Activated CD4-positive, alpha-beta T cell treated with anti-CD3 and anti-CD28 coated beads, Interleukin-2, amount 50 U/mL, for 16 hours (primary cell): Measurements from ENCODE around the gene ADCY10.
"Not testable (repeated sequence)": the region's sequence is repeated elsewhere in the genome, so short reads cannot be mapped to it uniquely, and the experiment has no call there.

Experiments used
- DNase-seq: peaks from one replicate; pipeline ENCODE4 v3.0.0-alpha.2; 2020

Gene ADCY10

DNA sequence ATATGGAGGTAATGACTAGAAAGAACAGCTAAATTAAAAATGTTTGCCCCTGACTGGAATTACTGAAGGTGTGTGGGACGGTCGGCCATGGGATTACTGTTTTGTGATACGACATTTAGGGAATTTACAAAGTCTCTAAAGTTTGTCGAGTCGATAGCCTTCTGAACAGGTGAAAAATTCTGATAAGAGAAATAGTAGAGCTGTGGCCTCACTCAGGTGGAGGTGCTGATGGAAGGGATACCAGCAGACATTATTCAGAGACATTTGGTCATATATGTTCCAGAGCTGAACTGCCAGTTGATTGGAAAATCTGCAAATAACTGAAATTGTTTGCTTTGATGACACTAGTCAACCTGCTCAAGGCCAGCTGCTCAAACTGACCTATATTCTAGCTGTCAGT is 71.1 kb downstream of the ADCY10 start:
- no peak for DNase-seq

- no peak for DNase-seq
Observed at GRCh38 chr1:167841530-167841929, 72.4 kb downstream of the ADCY10 start.

DNA sequence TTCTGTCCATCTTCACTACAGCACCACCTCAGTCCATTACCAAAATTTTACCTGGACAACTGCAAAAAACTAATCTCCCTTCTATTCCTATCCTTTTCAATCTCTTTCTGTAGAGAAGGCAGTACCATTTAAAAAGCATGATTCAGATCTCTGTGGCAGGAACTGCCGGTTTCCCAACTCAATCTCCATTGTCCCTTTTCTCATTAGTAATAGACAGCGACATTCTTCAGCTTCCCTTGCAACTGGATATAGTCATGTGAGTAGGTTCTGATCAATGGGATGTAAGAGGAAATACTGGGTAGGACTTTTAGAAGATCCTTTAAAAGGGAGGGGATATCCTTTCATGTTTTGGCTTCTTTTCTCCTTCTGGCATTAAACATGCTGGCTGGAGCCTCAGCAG is 74.9 kb downstream of the ADCY10 start:
- DNase-seq: no peak

DNA sequence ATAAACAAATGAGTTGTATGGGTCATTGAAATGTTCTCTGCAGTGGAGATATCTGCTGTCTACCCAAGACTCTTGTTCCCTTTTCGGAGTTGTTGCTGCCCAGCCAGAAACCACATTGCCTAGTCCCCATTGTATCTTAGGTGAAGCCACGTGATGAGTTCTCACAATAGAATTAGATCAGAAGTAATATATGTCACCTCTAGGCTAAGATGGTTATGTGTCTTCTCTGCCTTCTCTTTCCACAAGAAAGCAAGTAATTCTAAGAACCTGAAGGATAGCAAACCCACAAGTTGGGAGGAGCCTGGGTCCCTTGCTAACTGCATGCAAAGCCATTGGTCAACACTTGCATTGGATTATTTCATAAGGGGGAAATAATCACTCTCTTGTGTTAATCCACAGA is 76.6 kb downstream of the ADCY10 start:
- DNase-seq: no peak

DNA sequence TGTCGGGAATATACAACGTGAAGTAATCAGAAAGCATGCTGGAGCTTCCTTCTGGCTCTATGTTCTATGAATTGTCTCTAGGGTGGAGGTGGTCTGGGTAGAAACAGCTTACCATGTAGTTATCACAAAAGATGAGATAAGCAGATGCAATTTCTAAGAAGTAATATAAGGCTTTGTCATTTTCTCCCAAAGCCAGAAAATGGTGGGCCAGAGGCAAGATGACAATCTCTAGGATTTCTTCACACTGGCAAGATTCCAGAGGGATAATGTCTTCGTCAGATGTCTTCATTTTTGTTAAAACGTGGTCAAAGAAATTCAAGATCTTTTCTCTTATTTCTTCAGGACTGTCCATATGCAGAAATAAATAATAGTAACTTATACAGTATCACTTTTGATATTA is 77.7 kb downstream of the ADCY10 start:
- DNase-seq: no peak

DNA sequence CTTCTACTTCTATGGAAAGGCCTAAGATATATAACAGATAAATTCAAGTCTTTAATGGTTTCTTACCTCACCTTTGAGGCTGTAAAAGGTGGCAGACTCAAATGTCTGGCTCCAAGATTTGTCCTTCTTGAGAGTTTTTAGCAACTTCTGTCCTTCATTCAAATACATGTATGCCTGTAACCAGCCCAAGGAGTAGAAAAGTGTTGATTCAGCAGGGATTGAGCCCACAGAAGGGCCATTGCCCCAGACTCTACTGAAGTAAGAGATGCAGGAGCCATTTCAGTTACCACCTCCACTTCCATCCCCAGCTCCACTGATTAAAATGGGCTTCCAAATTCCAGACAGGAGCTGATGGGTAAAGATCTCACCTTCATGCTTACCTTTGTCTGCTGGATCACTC is 80.0 kb downstream of the ADCY10 start:
- DNase-seq: no peak

- DNase-seq: no peak
Observed at GRCh38 chr1:167832693-167833092, 81.2 kb downstream of the ADCY10 start.

DNA sequence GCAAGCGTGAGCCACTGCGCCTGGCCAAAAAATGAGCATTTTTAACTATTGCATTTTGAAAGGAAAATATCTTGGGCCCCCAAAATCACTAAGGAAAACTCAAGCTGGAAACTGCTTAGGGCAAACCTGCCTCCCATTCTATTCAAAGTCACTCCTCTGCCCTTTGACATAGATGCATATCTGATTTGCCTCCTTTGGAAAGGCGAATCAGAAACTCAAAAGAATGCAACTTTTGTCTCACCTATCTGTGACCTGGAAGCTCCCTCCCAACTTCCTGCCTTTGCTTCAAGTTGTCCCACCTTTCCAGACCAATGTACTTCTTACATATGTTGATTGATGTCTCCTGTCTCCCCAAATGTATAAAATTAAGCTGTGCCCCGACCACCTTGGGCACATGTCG is 83.3 kb downstream of the ADCY10 start:
- DNase-seq: not testable (repeated sequence)

DNA sequence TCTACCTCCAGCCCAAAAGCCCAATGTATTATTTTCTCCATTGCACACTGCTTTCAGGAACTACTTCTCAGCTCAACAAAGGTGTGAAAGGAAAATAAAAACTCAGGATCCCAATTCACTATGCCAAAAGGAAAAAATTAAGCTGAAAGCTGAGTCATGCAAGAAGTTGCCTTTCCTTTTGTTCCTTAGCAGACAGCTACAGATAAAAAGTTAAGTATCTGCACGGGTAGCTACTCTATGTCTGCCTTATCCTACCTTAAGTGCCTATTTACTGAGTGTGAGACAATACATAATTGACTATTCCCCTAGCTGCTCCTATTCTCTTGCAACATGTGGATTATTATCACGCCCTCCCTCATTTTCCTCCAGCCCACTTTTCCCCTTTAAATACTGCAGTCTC is 84.1 kb downstream of the ADCY10 start:
- no peak for DNase-seq

DNA sequence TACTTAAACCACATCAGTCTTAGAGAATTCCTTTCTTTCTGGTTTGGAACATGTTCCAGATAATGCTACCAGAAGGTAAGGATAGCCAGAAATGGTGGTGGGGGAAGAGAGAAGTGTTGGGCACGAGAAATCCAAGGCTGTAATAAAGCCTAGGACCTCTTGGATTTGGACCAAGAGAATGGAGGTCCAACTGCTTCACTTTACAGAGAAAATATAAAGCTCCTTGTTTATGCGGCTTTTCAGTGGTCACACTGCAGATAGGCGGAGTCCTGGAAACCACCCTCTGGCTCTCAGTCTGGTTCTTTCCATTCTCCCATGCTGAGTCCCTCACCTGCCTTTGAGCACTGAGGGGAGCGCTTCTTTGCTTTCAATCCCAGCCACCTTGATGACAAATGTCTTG is 87.8 kb downstream of the ADCY10 start:
- DNase-seq: no peak

DNA sequence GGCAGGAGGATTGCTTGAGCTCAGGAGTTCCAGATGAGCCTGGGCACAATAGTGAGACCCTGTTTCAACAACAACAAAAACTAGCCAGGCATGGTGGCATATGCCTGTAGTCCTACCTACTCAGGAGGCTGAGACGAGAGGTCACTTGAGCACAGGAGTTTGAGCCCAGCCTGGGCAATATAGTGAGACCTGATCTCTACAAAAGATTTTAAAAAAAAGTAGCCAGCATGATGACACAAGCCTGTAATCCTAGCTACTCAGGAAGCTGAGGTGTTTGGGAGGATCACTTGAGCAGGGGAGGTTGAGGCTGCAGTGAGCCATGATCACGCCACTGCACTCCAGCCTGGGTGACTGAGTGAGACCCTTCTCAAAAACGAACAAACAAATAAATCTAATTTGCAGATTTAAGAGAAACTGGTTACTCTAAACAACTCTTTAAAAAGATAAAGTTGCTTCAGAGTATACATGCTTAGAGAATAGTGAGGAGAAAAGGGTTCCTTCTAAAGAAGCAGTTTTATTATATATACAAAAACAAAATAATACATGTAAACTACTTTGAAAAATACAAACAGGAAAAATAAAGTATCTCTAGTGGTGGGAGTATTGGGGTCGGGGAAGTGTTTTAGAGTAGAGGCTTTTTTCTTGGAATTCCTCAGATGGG is 88.4 kb downstream of the ADCY10 start:
- DNase-seq: no peak

DNA sequence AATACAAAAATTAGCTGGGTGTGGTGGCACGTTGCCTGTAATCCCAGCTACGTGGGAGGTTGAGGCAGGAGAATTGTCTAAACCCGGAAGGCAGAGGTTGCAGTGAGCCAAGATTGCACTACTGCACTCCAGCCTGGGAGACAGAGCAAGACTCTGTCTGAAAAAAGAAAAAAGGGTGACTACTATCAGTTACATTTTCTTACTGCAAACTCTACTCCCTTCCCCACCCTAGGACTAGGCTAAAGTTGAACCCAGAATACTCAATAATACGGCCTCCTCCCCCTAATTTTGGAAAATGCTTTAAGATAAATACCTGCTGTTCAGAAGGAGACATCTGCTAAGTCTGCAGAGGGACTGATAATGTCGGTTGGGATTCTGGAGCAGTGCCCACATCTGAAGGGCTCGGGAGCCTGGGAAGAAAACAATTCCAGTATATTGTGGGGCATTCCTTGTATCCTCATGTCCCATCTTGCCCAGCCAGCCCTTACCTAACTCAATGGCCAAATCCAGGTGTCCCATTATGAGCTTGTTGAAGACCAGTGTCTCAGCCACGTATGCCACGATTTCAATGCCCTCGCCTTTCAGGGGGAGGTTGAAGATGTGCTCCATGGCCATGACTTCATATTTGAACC is 89.7 kb downstream of the ADCY10 start:
- DNase-seq: no peak

DNA sequence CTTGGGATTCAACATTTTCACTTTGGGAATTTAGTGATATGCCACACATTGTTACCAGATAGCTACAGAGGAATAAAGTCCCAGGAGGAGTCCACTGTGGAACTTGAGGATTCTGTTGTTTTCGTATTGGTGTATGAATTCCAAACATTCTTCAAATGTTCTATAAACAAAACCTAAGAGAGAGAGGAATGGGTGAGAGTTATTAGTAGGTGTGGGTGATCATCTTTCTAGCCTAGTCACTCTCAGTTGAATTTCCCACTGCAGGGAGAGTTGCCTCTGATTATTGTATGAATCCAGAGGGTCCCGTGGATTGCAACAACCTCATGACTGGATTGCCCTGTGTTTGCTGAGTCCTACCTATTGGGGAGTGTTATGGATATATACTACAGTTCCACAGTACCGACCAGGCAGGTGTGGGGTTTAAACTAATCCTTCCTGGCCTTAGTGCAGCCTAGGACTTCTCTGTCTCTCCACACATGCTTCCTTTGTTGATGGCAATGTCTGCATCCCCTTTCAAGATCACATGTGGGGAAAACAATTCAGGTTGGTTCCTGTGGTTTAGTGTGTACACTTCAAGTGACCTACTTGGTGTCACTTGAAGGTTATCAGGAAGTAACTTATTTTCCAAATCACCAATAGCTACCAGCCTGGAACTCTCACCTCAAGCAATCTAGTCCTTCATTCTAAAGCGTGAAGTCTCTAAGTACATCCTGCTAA is 91.8 kb downstream of the ADCY10 start:
- DNase-seq: no peak

DNA sequence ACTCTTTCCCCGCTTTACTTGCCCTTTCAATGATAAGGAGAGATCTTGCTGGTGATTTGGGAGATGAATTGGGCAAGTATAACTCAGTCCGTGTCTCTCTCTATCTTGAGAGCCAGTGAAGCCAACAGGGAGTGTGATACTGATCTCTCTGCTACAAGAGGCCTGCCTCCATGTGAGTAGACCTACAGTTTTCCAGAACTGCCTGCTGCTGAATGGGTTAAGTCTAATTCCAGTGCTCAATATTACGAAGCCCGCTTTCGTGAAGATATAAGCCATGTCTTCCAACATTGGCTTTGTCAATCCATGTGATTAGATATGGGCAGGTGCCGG is 92.6 kb downstream of the ADCY10 start:
- no peak for DNase-seq

DNA sequence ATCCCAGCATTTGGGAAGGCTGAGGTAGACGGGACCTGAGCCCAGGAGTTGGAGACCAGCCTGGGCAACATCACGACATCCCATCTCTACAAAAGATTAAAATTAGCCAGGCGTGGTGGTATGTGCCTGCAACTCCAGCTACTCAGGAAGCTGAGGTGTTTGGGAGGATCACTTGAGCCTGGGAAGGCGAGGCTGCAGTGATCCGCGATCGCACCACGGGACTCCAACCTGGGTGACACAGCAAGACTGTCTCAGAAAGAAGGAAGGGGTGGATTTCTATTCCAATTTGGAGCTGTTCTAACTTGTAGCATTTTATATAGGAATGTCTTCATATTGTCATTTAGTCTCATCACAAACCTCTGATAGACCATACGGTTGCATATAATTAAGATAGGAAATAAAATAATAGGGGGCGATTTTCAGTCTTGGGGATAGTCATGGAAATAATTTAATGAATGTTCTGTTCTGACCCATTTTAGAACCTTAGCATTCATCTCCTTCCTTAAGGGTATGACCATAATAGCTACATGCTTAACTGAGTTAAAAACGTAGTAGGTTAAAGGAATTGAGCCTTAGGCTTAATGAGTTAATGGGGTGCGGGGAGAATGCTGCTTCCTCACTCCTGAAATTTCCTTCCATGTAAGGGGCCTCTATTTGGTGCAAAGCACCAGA is 93.1 kb downstream of the ADCY10 start:
- DNase-seq: no peak

DNA sequence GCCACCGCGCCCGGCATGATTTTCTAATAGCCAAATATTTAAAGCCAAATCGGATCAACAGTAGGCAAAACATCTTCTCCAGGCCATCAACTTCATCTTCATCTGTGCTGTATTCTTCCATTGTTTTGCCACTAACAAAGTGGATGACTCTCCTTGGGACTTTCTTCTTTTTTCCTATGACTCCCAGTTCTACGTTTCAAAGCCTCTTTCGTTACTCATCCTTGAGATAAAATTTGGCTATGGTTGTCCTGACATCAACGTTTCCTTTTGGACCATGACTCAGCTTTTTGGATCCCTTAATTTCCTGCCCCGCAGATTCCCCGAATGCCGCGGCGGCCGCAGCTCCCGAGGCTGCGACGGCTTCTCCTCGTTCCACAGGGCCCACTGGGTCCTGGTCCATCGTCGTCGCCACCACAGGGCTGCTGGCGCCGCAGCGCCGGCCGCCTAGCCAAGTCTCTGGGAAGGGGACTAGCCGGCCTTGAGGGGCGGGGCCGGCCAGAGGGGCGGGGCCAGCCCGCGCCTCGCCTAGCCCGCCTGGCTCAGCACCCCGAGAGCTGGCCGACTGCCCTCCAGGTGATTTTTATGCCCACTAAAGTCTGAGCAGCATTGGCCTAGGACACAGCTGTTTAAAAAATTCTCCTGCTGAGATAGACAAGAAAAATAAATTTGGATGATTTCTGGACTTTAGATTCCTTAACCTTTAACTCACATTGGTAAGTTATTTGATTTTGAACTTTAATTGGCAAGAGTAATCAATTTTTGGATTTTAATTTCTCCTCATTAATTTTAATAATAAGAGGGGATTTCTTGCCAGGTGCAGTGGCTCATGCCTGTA is 93.9 kb downstream of the ADCY10 start:
- DNase-seq: peak; percentile 22

DNA sequence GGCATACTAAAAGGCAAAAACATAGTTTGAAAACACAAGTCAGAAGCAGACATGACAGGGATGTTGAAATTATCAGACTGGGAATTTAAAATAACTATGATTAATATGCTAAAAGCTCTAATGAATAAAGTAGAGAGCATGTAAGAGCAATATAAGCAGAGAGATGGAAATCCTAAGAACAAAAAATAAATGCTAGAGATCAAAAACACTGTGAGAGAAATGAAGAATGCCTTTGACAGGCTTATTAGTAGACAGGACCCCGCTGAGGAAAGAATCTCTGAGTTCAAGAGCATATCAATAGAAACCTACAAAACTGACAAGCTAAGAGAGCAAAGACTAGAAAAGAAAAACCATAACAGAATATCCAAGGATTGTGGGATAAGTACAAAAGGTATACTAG is 98.3 kb downstream of the ADCY10 start:
- DNase-seq: no peak

GRCh38 chr1:167812972-167813371 is 101.0 kb downstream of the ADCY10 start:
- no peak for DNase-seq

DNA sequence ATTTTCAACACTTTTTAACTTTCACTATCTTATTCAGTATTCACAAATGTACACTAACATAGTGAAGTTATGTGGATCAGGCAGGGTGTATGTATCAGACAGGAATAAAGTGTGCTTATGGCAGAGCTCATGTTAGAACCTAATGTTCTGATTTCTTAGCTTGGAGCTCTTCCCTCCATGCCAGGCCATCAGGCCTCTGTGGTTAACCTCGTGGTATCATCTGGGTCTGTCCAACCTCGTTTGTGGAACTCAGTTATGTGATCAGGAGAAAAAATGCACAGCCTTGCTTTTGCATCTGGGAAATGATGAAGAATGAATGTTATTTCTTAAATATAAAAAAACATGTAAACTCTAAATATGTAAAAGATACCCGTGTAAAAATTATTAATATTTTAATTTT is 105.2 kb downstream of the ADCY10 start:
- DNase-seq: no peak

DNA sequence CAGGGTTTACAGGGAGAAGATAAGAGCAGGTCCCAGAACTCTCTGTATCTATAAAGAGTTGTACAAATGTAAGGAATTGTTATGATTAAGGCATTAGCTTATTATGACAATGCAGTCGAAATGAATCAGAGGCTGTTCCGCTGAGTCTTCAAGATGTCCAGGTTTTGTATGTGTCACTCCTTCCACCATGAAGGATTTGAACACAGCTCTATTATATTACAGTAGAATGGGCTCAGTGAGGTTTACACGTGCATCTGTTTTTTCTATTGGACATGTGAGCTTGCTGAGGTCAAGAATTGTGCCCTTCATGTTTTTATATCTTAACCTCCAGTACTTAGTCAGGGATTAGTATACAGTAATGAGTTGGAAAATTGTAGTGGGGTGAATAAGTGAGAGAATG is 105.8 kb downstream of the ADCY10 start:
- no peak for DNase-seq

DNA sequence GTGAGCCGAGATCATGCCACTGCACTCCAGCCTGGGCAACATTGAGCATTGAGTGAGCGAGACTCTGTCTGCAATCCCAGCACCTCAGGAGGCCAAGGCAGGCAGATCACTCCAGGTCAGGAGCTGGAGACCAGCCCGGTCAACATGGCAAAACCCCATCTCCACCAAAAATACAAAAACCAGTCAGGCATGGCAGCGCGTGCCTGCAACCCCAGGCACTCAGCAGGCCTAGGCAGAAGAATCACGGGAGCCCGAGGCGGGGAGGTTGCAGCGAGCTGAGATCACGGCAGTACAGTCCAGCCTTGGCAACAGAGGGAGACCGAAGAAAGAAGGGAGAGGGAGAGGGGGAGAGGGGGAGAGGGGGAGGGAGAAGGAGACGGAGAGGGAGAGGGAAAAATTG is 107.3 kb downstream of the ADCY10 start:
- DNase-seq: not testable (repeated sequence)

DNA sequence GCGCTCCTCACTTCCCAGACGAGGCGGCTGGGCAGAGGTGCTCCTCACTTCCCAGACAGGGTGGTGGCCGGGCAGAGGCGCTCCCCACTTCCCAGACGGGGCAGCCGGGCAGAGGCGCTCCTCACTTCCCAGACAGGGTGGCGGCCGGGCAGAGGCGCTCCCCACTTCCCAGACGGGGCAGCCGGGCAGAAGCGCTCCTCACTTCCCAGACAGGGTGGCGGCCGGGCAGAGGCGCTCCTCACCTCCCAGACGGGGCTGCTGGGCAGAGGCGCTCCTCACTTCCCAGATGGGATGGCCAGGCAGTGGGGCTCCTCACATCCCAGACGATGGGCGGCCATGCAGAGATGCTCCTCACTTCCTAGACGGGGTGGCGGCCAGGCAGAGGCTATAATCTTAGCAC is 107.7 kb downstream of the ADCY10 start:
- DNase-seq: not testable (repeated sequence)

GRCh38 chr1:167805041-167805556 is 108.8 kb downstream of the ADCY10 start:
- DNase-seq: peak; percentile 48
